IMR-90 (cell line): Measurements from ENCODE around the gene LELP1.

Experiments
- BHLHE40 ChIP-seq: fragments of 150-350 bp; IDR thresholded peaks from 2 replicates; pipeline ENCODE4 v1.6.1; 2016; ENCODE audit warnings: mild to moderate bottlenecking, low read depth, low read length
- CEBPB ChIP-seq: IDR thresholded peaks from 2 replicates; pipeline ENCODE4 v1.6.1; 2012; ENCODE audit warnings: low read depth, low read length, improper control_type of control experiment
- CHD1 ChIP-seq: IDR thresholded peaks from 2 replicates; pipeline ENCODE4 v1.6.1; 2012; ENCODE audit warnings: low read depth, low read length, improper control_type of control experiment
- CTCF ChIP-seq: conservative IDR thresholded peaks from 2 replicates; pipeline ENCODE4 v1.5.1; 2012; ENCODE audit warnings: mild to moderate bottlenecking, low read depth, low read length, improper control_type of control experiment
- FOS ChIP-seq: fragments of 150-350 bp; IDR thresholded peaks from 2 replicates; pipeline ENCODE4 v1.6.1; 2016; ENCODE audit warnings: low read depth, low read length
- MAFK ChIP-seq: IDR thresholded peaks from 2 replicates; pipeline ENCODE4 v1.6.1; 2012; ENCODE audit warnings: low read depth, low read length, improper control_type of control experiment
- MAZ ChIP-seq: IDR thresholded peaks from 2 replicates; pipeline ENCODE4 v1.6.1; 2012; ENCODE audit warnings: low read depth, mild to moderate bottlenecking, low read length, improper control_type of control experiment, moderate library complexity, borderline replicate concordance
- NFE2L2 ChIP-seq: fragments of 150-350 bp; IDR thresholded peaks from 2 replicates; pipeline ENCODE4 v1.6.1; 2016; ENCODE audit warnings: low read depth, mild to moderate bottlenecking, low read length
- POLR2A ChIP-seq: IDR thresholded peaks from 2 replicates; pipeline ENCODE4 v1.6.1; 2012; ENCODE audit warnings: mild to moderate bottlenecking, low read depth, low read length
- RAD21 ChIP-seq: IDR thresholded peaks from 2 replicates; pipeline ENCODE4 v1.6.1; 2012; ENCODE audit warnings: low read length, improper control_type of control experiment
- RCOR1 ChIP-seq: IDR thresholded peaks from 2 replicates; pipeline ENCODE4 v1.6.1; 2012; ENCODE audit warnings: mild to moderate bottlenecking, low read length, improper control_type of control experiment; ENCODE audit not compliant: insufficient replicate concordance
- SMC3 ChIP-seq: fragments of 150-350 bp; IDR thresholded peaks from 2 replicates; pipeline ENCODE4 v1.6.1; 2016; ENCODE audit warnings: low read depth, mild to moderate bottlenecking, antibody characterized with exemption, low read length, moderate library complexity
- USF2 ChIP-seq: fragments of 150-350 bp; IDR thresholded peaks from 2 replicates; pipeline ENCODE4 v1.6.1; 2017; ENCODE audit warnings: mild to moderate bottlenecking, antibody characterized with exemption, low read length, low read depth

- TF ChIP-seq CEBPB (no peak), CTCF (no peak), USF2 (no peak), RAD21 (no peak), POLR2A (no peak), SMC3 (no peak), NFE2L2 (no peak), CHD1 (no peak), MAZ (no peak), RCOR1 (no peak), BHLHE40 (no peak), FOS (no peak), MAFK (no peak)
Observed at GRCh38 chr1:153174624-153175023, 28.6 kb upstream of the LELP1 start.
